H1 (cell line): ENCODE results near the gene MAP2K1. TPM values are rescaled to one million over a fixed set of nuclear protein-coding genes. Genes with fewer than 3 reads are reported as not detected.

Experiments
- EGR1 ChIP-seq: IDR thresholded peaks from 2 replicates; pipeline ENCODE4 v1.6.1; 2011; ENCODE audit warnings: low read depth, low read length, borderline replicate concordance
- HDAC6 ChIP-seq: IDR thresholded peaks from one replicate; pipeline ENCODE4 v1.7.1; 2012; ENCODE audit warnings: low read depth, mild to moderate bottlenecking, inconsistent platforms, low read length, moderate library complexity
- NRF1 ChIP-seq: IDR thresholded peaks from 2 replicates; pipeline ENCODE4 v1.6.1; 2011; ENCODE audit warnings: mild to moderate bottlenecking, low read depth, low read length, improper control_type of control experiment
- SAP30 ChIP-seq: fragments of 300-600 bp; sonication (generic); IDR thresholded peaks from 2 replicates; pipeline ENCODE4 v1.7.1; 2012; ENCODE audit warnings: low read length, moderate library complexity, mild to moderate bottlenecking, inconsistent platforms; ENCODE audit not compliant: insufficient read depth, insufficient replicate concordance
- TEAD4 ChIP-seq: IDR thresholded peaks from 2 replicates; pipeline ENCODE4 v1.6.1; 2012; ENCODE audit warnings: low read depth, low read length, inconsistent platforms, mixed read lengths
- microRNA-seq, 2 experiments: library from miRNA; unstranded; fragments of <30 nt; microRNA quantifications; one replicate each; pipeline versions ENCODE4 to v1.2.0, GENCODE V29; 2016 to 2020; ENCODE audit warnings: borderline microRNAs expressed in 2 of 2, borderline number of aligned reads in 2 of 2, borderline replicate concordance in 1 of 2
- polyA plus RNA-seq, 7 experiments: library from polyadenylated mRNA; depleted of rRNA in 3 of 7; stranded (reverse) in 5 of 7; unstranded in 2 of 7; fragments of >200 nt in 5 of 7; fragments of 200-250 nt in 2 of 7; gene quantifications; 1 replicate in 5 of 7; 2 replicates in 1 of 7; 4 replicates in 1 of 7; pipeline versions ENCODE4 v1.2.1 to v1.2.3, GENCODE V29; 2011 to 2013; ENCODE audit warnings: missing spikeins in 2 of 7, mixed read lengths in 2 of 7
- small RNA-seq: library from polyadenylated mRNA; stranded (forward); fragments of <200 nt; extraction: miRNeasy Mini kit (QIAGEN cat#:217004); gene quantifications from one replicate; pipeline ENCODE3, GENCODE V24; 2013; ENCODE audit not compliant: insufficient read depth
- total RNA-seq: library from RNA; stranded (reverse); fragmentation: NEBNext Ultra II Directional; extraction: Animal tissue kit (Norgen Biotek cat#: 25700); gene quantifications from 2 replicates; pipeline ENCODE4 v1.2.1, GENCODE V29; 2021
- TF ChIP-seq, protein P1 (sequence below): IDR thresholded peaks from 2 replicates; pipeline ENCODE4 v1.6.1; 2012; ENCODE audit warnings: low read length, inconsistent platforms

The MAP2K1 gene
- total and polyA plus RNA-seq, 2 of the 8 experiments (the other 6 are each of a cell fraction or from before 2014, with no cell fraction given): 54.7 to 78.2 TPM

DNA sequence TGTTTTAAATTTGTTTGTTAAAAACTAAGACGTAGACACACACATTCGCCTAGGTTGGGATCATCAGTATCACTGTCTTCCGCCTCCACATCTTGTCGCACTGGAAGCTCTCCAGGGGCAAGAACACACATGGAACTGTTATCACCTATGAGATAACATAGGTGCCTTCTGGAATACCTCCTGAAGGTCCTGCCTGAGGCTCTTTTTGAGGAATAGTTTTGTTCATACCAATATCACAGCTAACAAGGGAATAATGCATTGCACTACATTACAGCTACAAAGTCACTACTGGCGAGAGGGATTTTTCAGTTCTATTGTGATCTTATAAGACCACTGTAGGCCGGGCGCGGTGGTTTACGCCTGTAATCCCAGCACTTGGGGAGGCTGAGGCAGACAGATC, 148.3 kb downstream of the MAP2K1 start (continued):
- TF ChIP-seq, protein P1, sequence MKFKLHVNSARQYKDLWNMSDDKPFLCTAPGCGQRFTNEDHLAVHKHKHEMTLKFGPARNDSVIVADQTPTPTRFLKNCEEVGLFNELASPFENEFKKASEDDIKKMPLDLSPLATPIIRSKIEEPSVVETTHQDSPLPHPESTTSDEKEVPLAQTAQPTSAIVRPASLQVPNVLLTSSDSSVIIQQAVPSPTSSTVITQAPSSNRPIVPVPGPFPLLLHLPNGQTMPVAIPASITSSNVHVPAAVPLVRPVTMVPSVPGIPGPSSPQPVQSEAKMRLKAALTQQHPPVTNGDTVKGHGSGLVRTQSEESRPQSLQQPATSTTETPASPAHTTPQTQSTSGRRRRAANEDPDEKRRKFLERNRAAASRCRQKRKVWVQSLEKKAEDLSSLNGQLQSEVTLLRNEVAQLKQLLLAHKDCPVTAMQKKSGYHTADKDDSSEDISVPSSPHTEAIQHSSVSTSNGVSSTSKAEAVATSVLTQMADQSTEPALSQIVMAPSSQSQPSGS: no peak
- no peak for TF ChIP-seq EGR1
- TF ChIP-seq NRF1: no peak
- TF ChIP-seq HDAC6: no peak
- no peak for TF ChIP-seq SAP30
- TF ChIP-seq TEAD4: no peak

Small RNA genes lying within 50 kb of the gene (microRNA-seq; reads per million reads assigned to microRNA genes)
- 0 reads per million in 2 experiments for gene MIR4512

Small RNA genes lying within 50 kb of the gene (small RNA-seq; reads per million reads assigned to genes)
- gene ATP5MFP6: not detected
- not detected for gene MIR4512
- gene RF00019: not detected
- not detected for gene RF01159
- gene SCARNA14: 29.8 reads per million, percentile 94 among the genes with 10 or more reads in this experiment
- gene SNORD16: not detected
- gene SNORD18A: not detected
- not detected for gene SNORD18B
- not detected for gene SNORD18C

Other genes with a start within 250 kb of the MAP2K1 start
- 3.5 and 4.4 TPM in 2 replicates for gene MEGF11, start 133.2 kb upstream of the MAP2K1 start, total RNA-seq
- 4.8 and 5.9 TPM in 2 replicates for gene MEGF11, start 133.2 kb upstream of the MAP2K1 start, polyA plus RNA-seq (2011; rRNA removed)
- 25.0 and 31.2 TPM in 2 replicates for gene DIS3L, start 93.3 kb upstream of the MAP2K1 start, total RNA-seq
- gene DIS3L, start 93.3 kb upstream of the MAP2K1 start, polyA plus RNA-seq (2011; rRNA removed): 5.5 and 8.7 TPM in 2 replicates
- gene TIPIN, start 30.2 kb upstream of the MAP2K1 start, total RNA-seq: 23.5 and 24.7 TPM in 2 replicates
- gene TIPIN, start 30.2 kb upstream of the MAP2K1 start, polyA plus RNA-seq (2011; rRNA removed): 8.2 and 8.5 TPM in 2 replicates
- 21.5 and 23.1 TPM in 2 replicates for gene SNAPC5, start 110.8 kb downstream of the MAP2K1 start, total RNA-seq
- 12.1 and 18.7 TPM in 2 replicates for gene SNAPC5, start 110.8 kb downstream of the MAP2K1 start, polyA plus RNA-seq (2011; rRNA removed)
- gene RPL4, start 117.9 kb downstream of the MAP2K1 start, total RNA-seq: 3,886 and 3,950 TPM in 2 replicates
- gene RPL4, start 117.9 kb downstream of the MAP2K1 start, polyA plus RNA-seq (2011; rRNA removed): 3,376 and 3,973 TPM in 2 replicates
- gene ZWILCH, start 118.4 kb downstream of the MAP2K1 start, total RNA-seq: 61.5 and 62.8 TPM in 2 replicates
- 8.8 and 18.1 TPM in 2 replicates for gene ZWILCH, start 118.4 kb downstream of the MAP2K1 start, polyA plus RNA-seq (2011; rRNA removed)
- gene LCTL, start 179.1 kb downstream of the MAP2K1 start, total RNA-seq: 6.2 and 6.4 TPM in 2 replicates
- 5.5 and 7.1 TPM in 2 replicates for gene LCTL, start 179.1 kb downstream of the MAP2K1 start, polyA plus RNA-seq (2011; rRNA removed)